ENCODE results near the gene ORC5.
"Not testable (repeated sequence)": the region's sequence is repeated elsewhere in the genome, so short reads cannot be mapped to it uniquely, and the experiment has no call there.

The ORC5 gene

GRCh38 chr7:104207731-104208420 is at the start of gene ORC5:
Gene ORC5 (minus strand): TSS chr7:104208013. CDS start chr7:104207904, 109 bp downstream.
- peak; percentile 57 to 70 (median 60) for DNase-seq (ENCODE audit: low read depth in 3 of 3)

- no peak for DNase-seq (ENCODE audit: low read depth in 3 of 3)
These were observed 47.8 kb upstream of the ORC5 start for GRCh38 chr7:104255616-104256015.

DNA sequence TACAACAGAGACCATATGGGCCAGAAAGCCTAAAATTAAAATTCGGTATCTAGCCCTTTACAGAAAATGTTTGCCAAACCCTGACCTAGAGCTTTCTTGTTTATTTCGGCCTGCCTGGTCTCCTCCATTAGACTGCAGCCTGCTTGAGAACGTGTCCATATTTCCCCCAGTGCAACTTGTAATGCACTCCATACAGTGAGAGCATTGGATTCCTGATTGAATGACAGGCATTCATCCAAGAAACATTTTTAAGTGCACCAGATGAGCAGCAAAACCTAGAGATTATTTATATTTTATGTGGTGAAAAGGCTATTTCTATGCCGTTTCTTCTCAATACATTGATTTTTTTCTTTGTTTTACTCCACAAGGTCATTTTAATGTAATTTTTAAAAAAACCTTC is 47.4 kb upstream of the ORC5 start:
- no peak for DNase-seq (ENCODE audit: low read depth in 3 of 3)

GRCh38 chr7:104254696-104255095 is 46.9 kb upstream of the ORC5 start:
- no peak for DNase-seq (ENCODE audit: low read depth in 3 of 3)

DNA sequence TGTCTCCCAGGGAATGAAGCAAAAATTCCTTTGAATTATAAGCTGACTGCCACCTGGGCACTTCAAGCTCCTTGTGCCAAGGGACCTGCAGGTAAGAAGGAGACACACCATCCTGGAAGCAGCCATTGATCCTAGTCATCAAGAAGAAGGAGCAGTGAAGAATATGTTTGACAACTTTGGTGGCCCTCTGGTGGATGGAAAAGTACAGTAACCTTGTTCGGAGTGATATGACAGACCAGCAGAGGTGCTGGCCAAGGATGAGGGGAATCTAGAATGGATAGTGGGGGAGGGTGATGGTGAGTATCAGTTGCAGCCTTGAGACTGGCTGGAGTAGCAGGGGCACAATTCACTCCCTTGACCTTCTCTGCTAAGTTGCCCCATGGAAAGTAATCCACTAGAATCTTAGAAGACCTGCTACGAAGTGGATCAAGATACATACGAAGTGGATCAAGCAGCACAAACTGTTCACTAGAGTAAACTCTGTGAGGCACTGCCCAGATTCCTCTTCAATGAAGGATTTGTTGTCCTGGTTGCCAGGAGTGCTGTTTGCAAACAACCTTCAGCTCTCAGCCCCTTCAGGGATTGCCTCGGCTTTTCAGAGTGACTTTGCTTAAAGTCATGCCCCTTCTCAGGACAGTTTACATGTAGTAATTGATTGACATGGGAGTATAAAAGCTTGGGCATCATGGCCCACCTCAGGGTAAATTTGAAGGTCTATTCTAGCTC is 44.8 kb upstream of the ORC5 start:
- no peak for DNase-seq (ENCODE audit: low read depth in 3 of 3)

DNA sequence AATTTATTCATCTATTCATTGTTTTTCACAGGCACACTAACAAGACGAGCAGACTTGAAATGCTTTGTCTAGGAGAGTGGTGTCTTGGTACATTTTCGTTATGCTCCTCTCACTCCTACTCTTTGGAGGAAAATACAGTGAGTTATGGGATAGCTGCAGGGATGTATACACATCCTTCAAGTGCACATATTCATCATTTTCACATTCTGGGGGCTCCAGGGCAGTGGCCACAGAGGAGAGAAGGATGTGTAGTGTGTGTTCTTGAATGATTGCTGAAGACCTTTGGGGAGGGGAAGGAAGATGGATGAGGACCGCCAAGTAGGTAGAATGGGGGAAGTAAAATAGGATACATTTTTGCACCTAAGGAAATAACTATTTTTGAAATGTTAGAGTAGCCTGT is 34.8 kb upstream of the ORC5 start:
- DNase-seq (ENCODE audit: low read depth in 3 of 3), result no peak

GRCh38 chr7:104241538-104242209 is 33.9 kb upstream of the ORC5 start:
- no peak for DNase-seq (ENCODE audit: low read depth in 3 of 3)

DNA sequence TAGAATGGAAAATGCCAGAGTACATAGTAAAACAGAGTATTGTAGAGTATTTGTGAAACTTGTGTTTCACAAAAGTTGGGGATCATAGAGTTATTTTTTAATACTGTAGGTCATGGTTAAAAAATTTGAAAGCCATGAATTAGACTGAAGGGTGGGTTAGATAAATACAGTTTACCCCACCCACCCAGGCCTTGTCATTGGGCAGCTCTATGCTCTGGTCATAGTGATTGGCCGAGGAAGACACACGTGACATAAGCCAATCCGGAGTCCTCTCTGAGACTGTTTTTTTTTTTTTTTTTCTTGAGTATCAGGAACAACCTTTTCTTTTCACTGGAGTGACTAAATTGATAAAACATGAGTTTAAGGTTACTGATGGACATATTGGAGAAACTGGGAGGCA is 33.3 kb upstream of the ORC5 start:
- DNase-seq (ENCODE audit: low read depth in 3 of 3), result no peak

- no peak for DNase-seq (ENCODE audit: low read depth in 3 of 3)
These were observed 32.6 kb upstream of the ORC5 start for GRCh38 chr7:104240401-104240800.

DNA sequence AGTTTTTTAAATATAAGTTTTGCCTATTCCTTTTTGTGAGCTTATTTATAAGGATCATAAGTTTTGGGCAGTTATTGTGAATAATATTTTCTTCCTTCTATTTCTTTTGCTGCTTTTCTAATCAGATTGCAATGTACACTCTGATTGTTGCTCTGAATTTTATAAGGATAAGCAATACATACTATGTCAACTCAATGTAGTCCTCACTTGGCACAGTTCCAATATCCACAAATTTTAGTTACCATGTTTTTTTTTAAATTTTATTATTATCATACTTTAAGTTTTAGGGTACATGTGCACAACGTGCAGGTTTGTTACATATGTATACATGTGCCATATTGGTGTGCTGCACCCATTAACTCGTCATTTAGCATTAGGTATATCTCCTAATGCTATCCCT is 27.2 kb upstream of the ORC5 start:
- not testable (repeated sequence) for DNase-seq (ENCODE audit: low read depth in 3 of 3)

GRCh38 chr7:104231054-104232046 is 23.5 kb upstream of the ORC5 start:
- peak in 1 of 3 donors; percentile 22 for DNase-seq (ENCODE audit: low read depth in 3 of 3)

DNA sequence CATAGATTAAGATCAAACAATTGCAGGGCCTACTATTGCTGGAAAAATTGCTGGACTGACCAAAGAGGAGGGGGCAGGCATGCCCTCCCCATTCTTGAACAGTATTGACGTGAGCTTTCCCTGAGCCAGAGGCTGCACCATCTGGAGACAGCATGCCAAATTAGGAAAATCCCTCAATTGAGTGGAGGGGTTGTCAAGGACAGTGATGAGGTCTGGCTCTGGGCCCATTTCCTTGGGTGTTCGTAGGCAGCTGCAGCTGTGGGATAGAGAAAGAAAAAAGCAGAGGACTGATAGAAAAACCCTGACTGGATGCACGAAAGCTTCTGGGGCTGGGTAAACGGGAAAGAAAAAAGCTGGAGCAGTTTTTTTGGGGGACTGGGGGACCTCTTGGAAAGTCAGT is 22.8 kb upstream of the ORC5 start:
- no peak for DNase-seq (ENCODE audit: low read depth in 3 of 3)

DNA sequence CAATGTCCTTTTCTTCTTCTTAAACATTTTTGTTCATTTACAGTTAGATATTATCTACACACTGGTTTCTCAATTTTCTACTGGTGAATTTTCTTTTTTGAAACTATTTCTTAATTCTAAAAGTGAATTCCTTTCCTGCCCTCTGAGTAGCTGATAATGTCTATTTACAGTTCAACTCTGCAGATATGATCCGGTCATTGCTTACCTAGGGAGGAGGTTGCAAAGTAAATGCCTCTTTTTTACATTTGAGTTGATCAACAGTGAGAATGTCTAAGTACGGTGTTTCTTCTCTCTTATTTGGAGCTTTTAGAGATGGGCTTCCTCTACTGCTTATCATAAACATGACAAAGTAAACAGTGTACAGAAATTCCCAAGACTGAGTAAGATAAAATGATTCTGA is 20.6 kb upstream of the ORC5 start:
- no peak for DNase-seq (ENCODE audit: low read depth in 3 of 3)

DNA sequence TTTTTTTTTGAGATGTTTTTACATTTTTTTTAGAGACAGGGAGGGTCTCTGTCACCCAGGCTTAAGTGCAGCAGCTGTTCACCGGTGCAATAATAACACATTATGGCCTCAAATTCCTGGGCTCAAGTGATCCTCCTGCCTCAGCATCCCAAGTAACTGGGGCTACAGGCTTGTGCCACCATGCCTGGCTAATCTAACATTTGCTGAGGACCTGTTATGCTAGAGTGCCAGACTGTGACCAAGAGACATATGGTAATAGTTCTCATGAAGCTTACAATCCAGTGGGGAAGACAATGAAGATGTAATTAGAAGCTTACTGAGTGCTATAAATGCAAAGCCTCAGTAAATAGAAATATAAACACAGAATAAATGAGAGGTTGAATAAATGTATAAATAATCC is 17.6 kb upstream of the ORC5 start:
- no peak for DNase-seq (ENCODE audit: low read depth in 3 of 3)

DNA sequence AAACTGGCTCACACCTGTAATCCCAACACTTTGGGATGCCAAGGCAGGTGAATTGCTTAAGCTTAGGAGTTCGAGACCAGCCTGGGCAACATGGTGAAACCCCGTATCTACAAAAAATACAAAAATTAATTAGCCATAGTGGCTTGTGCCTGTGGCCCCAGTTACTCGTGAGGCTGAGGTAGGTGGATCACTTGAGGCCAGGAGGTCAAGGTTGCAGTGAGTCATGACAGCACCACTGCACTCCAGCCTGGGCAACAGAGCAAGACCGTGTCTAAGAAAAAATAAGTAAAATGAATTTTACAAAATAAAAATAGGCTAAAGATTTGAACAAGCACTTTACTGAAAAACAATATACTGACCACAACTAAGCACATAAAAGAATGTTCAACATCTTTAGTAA is 9.8 kb upstream of the ORC5 start:
- DNase-seq (ENCODE audit: low read depth in 3 of 3), result no peak

- no peak for DNase-seq (ENCODE audit: low read depth in 3 of 3)
These were observed 1.2 kb upstream of the ORC5 start for GRCh38 chr7:104209063-104209462.

GRCh38 chr7:104208421-104208780 is 588 bp upstream of the ORC5 start:
- DNase-seq (ENCODE audit: low read depth in 3 of 3), result no peak

DNA sequence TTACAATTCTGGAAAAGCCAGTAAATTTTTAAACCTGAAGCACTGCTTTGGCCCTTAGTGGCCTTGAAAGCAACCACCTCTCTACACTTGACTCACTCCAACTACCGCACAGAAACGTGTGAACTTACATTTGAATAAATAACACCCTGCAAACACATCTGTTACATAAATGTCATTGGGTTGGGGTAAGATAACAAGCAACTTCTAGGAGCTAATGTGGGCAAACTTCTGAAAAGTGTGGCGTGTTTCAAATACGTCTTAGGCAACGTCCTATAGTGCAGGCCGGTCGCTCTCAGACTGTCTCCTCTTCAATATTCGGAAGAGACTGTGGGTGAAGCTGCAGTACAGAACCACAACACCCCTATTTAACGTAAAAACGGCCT is 474 bp downstream of the ORC5 start:
- peak in 1 of 3 donors; percentile 3 for DNase-seq (ENCODE audit: low read depth in 3 of 3)

DNA sequence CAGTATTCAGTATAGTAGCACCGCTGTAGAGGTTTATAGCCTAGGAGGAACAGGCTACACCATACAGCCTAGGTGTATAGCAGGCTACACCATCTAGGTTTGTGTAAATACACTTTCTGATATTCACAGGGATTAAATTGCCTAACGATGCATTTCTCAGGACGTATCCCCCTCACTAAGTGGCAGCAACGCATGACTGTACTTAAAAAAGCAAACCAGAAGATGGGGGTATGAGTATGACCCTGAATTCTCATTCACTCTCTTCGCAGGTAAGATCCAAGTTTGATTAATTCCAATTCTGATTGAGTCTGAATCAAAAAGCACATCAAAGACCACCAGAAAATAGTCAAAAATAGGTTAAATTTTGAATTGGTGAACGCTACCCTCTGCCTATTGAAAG is 972 bp downstream of the ORC5 start:
- no peak for DNase-seq (ENCODE audit: low read depth in 3 of 3)

DNA sequence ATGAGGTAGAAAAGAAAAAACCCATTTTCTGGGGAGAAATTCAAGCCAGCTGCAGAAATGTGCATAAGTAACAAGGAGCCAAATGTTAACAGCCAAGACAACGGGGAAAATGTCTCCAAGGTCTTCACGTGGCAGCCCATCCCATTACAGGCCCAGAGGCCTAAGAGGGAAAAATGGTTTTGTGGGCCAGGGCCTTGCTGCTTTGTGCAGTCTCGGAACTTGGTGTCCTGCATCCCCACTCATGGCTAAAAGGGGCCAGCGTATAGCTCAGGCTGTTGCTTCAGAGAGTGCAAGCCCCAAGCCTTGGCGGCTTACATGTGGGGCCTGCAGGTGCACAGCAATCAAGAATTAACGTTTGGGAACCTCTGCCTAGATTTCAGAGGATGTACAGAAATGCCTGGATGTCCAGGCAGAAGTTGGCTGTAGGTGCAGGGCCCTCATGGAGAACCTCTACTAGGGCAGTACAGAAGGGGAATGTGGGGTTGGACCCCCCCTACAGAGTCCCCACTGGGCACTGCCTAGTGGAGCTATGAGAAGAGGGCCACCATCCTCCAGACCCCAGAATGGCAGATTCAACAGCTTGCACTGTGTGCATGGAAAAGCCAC is 9.0 kb downstream of the ORC5 start:
- no peak for DNase-seq (ENCODE audit: low read depth in 3 of 3)

DNA sequence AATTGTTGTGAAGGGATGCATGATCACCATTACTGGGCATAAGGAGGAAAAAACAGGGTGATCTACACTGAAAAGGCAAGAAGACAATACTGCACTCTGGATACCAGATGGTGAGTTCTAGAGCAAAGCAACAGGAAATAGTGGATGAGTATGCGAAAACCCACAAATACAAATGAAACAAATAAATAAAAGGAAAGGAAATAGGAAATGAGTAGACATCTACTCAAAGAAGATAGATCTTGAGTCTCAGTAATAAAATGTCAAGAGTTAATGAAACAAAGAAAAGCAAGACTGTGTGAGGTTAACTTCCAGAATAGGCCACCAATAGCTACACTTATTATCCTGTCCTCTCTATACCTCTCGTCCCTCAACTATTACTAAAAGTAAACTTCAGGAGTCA is 11.7 kb downstream of the ORC5 start:
- DNase-seq (ENCODE audit: low read depth in 3 of 3), result no peak
